ENCODE results near the gene CRHBP.

DNA sequence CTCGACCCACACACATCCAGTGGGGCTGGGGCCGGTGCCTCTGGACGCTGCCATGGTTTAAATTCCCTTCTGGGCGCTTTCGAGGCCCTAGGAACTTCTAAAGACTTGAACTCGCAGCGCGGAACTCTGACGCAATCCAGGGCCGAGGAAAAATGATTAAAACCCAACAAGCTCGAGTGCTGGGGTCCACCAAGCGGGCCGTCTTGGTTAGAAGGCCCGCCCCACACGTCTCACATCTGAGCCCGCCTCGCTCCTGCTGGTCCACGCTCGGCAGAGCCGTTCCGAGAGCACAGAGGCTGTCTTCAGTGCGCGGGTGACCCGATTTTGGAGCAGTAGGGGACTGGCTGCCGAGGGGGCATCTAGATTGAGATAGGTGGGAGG, 1.5 kb downstream of the CRHBP start:
- no peak for TF ChIP-seq SP1 (IDR thresholded peaks at IDR 0.05)
- TF ChIP-seq FOXM1 (IDR thresholded peaks at IDR 0.05; ENCODE audit: borderline replicate concordance): no peak
- TF ChIP-seq HDGF (IDR thresholded peaks at IDR 0.05; ENCODE audit: borderline replicate concordance): no peak
- TF ChIP-seq ARNT (IDR thresholded peaks at IDR 0.05): no peak
- no peak for TF ChIP-seq SUZ12 (IDR thresholded peaks at IDR 0.05)
- TF ChIP-seq BHLHE40 (IDR thresholded peaks at IDR 0.05; ENCODE audit: borderline replicate concordance): no peak

Data from HEK293T (cell line).